ENCODE data around the gene ZSCAN1. TPM values are rescaled to one million over a fixed set of nuclear protein-coding genes. Genes with fewer than 3 reads are reported as not detected.

The ZSCAN1 gene
- total and polyA plus RNA-seq, 2 experiments from 2014 or later = 0.33 to 1.1 TPM

GRCh38 chr19:58052256-58052655 lies 18.4 kb downstream of the ZSCAN1 start:
- TF ChIP-seq EZH2phosphoT487 (IDR thresholded peaks at IDR 0.05; ENCODE audit: low read depth, severe bottlenecking, unreplicated experiment) (no peak), EZH2 (IDR thresholded peaks at IDR 0.05; ENCODE audit: borderline replicate concordance) (no peak)
- TF ChIP-seq, protein P1, sequence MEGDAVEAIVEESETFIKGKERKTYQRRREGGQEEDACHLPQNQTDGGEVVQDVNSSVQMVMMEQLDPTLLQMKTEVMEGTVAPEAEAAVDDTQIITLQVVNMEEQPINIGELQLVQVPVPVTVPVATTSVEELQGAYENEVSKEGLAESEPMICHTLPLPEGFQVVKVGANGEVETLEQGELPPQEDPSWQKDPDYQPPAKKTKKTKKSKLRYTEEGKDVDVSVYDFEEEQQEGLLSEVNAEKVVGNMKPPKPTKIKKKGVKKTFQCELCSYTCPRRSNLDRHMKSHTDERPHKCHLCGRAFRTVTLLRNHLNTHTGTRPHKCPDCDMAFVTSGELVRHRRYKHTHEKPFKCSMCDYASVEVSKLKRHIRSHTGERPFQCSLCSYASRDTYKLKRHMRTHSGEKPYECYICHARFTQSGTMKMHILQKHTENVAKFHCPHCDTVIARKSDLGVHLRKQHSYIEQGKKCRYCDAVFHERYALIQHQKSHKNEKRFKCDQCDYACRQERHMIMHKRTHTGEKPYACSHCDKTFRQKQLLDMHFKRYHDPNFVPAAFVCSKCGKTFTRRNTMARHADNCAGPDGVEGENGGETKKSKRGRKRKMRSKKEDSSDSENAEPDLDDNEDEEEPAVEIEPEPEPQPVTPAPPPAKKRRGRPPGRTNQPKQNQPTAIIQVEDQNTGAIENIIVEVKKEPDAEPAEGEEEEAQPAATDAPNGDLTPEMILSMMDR (IDR thresholded peaks at IDR 0.05; ENCODE audit: poor library complexity) = no peak
- Histone ChIP-seq H3K27me3 (no peaks in the 10 kb centered on the region), H3K4me1 (ENCODE audit: insufficient read depth) (no peaks in the 10 kb centered on the region), H3K79me2 (no peaks in the 10 kb centered on the region), H3K27ac (no peak overlapping the region), H3K9me3 (ENCODE audit: low read depth) (no peaks in the 10 kb centered on the region), H4K20me1 (ENCODE audit: insufficient read depth, poor library complexity, severe bottlenecking) (no peaks in the 10 kb centered on the region), H3K9me2 (replicated peaks; ENCODE audit: insufficient read depth) (no peaks in the 10 kb centered on the region), H2AFZ (no peak overlapping the region), H3K4me3 (no peak overlapping the region), H3K4me2 (no peak overlapping the region), H3K36me3 (replicated peaks; ENCODE audit: insufficient read depth, low read depth) (no peaks in the 10 kb centered on the region)
- DNase-seq (ENCODE audit: low spot score) = peak; percentile 1
- 94% methylated on average over 16 of the region's 16 CpGs for WGBS (ENCODE audit: low lambda C conversion rate, missing lambda C conversion rate)

DNA sequence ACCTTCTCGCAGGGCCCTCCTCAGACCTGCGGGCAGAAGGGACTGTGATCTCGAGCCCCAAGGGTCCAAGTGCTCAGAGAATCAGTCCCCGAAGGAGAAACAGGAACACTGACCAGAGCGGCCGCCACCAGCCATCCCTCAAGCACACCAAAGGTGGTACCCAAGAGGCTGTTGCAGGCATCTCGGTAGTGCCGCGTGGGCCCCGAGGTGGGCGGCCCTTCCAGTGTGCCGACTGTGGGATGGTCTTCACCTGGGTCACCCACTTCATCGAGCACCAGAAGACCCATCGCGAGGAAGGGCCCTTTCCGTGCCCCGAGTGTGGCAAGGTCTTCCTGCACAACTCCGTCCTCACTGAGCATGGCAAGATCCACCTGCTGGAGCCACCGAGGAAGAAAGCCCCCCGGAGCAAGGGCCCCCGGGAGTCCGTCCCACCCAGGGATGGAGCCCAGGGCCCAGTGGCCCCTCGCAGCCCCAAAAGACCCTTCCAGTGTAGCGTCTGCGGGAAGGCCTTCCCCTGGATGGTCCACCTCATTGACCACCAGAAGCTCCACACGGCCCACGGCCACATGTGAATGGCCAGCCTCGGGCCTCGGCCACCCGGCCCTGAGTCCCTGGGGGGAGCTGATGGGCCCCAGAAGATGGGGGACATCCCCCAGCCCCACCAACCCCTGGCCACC lies 19.8 kb downstream of the ZSCAN1 start:
- Histone ChIP-seq H3K4me3 (no peak overlapping the region), H3K9me2 (replicated peaks; ENCODE audit: insufficient read depth) (no peaks in the 10 kb centered on the region), H3K4me1 (ENCODE audit: insufficient read depth) (peaks cover 3% of the 10 kb centered on the region), H3K4me2 (no peak overlapping the region), H4K20me1 (ENCODE audit: insufficient read depth, poor library complexity, severe bottlenecking) (no peaks in the 10 kb centered on the region), H3K36me3 (replicated peaks; ENCODE audit: insufficient read depth, low read depth) (no peaks in the 10 kb centered on the region), H3K27ac (no peak overlapping the region), H3K27me3 (no peaks in the 10 kb centered on the region), H2AFZ (no peak overlapping the region), H3K9me3 (ENCODE audit: low read depth) (peaks cover 6% of the 10 kb centered on the region), H3K79me2 (no peaks in the 10 kb centered on the region)
- TF ChIP-seq, protein P1 (IDR thresholded peaks at IDR 0.05; ENCODE audit: poor library complexity) = no peak
- TF ChIP-seq EZH2 (IDR thresholded peaks at IDR 0.05; ENCODE audit: borderline replicate concordance) (no peak), EZH2phosphoT487 (IDR thresholded peaks at IDR 0.05; ENCODE audit: low read depth, severe bottlenecking, unreplicated experiment) (no peak)
- WGBS (ENCODE audit: low lambda C conversion rate, missing lambda C conversion rate) = 92% methylated on average over 29 of the region's 30 CpGs
- no peak for DNase-seq (ENCODE audit: low spot score)

DNA sequence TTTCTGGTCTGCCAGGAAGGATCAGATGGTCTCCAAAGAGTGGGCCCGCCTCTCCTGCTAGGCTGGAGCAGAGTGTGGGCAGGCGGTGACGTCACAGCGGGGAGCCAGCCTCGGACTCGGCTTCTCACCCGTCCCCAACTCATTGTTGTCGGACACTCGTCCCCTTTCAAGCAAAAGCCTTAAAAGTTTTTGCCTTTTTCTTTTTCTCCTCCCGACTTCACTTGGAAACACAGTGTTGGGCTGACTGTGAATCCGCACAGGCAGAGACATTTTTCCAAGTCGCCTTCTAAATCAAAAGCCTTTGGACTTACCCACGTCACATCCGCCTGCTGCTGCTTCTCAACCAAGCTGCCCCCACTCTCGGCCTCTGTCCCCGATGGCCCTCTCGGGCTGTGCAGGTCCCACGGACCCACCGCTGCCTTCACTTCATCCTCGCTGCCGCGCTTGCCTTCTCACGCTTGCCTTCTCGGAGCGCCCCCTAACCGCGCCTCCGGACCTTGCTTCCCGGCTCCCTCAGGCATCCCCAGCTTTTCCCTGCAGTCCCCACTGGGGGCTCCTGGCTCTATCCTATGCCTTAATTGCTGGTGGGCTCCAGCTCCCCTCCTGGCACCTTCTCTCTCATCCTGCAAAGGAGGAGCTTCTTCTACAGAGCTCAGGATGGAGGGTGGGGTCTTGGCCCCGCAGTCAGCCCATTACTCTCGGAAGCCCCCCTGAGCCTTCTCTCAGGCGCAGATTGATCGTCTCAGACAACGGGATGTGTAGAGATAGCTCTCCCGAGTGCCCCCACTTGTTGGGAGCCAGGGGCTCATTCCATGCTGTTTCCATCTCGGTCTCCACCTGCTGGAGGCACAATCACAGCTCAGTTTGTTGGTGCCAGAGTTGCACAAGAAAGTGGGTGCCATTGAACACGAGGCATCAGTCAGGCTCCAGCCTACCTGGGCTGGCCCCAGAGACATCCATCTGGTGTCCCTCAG lies 21.4 kb downstream of the ZSCAN1 start:
- Histone ChIP-seq H3K27ac (no peak overlapping the region), H4K20me1 (ENCODE audit: insufficient read depth, poor library complexity, severe bottlenecking) (no peaks in the 10 kb centered on the region), H3K4me3 (no peak overlapping the region), H3K4me1 (ENCODE audit: insufficient read depth) (peaks cover 11% of the 10 kb centered on the region), H2AFZ (no peak overlapping the region), H3K27me3 (no peaks in the 10 kb centered on the region), H3K9me2 (replicated peaks; ENCODE audit: insufficient read depth) (no peaks in the 10 kb centered on the region), H3K36me3 (replicated peaks; ENCODE audit: insufficient read depth, low read depth) (no peaks in the 10 kb centered on the region), H3K9me3 (ENCODE audit: low read depth) (peaks cover 12% of the 10 kb centered on the region), H3K4me2 (no peak overlapping the region), H3K79me2 (no peaks in the 10 kb centered on the region)
- TF ChIP-seq EZH2 (IDR thresholded peaks at IDR 0.05; ENCODE audit: borderline replicate concordance) (no peak), EZH2phosphoT487 (IDR thresholded peaks at IDR 0.05; ENCODE audit: low read depth, severe bottlenecking, unreplicated experiment) (no peak)
- TF ChIP-seq, protein P1 (IDR thresholded peaks at IDR 0.05; ENCODE audit: poor library complexity) = no peak
- no peak for DNase-seq (ENCODE audit: low spot score)
- WGBS (ENCODE audit: low lambda C conversion rate, missing lambda C conversion rate) = 81% methylated on average over 32 of the region's 37 CpGs
